Measurements from ENCODE around the gene STK24. TPM values are rescaled to one million over a fixed set of nuclear protein-coding genes. Genes with fewer than 3 reads are reported as not detected.

STK24 gene
- total RNA-seq, 2 donors from 2014 or later: 35.0 to 56.7 TPM

GRCh38 chr13:98512774-98513665, 63.9 kb downstream of the STK24 start:
- DNase-seq (no peak), ATAC-seq (no peak)
- Histone ChIP-seq H3K27me3 (no peaks in the 10 kb centered on the region), H3K4me1 (peaks cover 19% of the 10 kb centered on the region), H3K4me3 (no peak overlapping the region), H3K27ac (no peak overlapping the region), H3K36me3 (replicated peaks in 1 of 2; ENCODE audit: insufficient read depth in 1 of 2, low read depth in 2 of 2) (no peaks in the 10 kb centered on the region), H3K9me3 (no peaks in the 10 kb centered on the region)
- intact Hi-C loops (cut with DNase I): no loop called here
- TF ChIP-seq POLR2A (IDR thresholded peaks at IDR 0.05) (no peak), CTCF (IDR thresholded peaks at IDR 0.05) (no peak)
- 86 to 94% methylated on average over 15 to 18 of the region's 18 CpGs for WGBS, 2 donors

GRCh38 chr13:98511435-98511834, 65.5 kb downstream of the STK24 start:
- no peaks in the 10 kb centered on the region for H3K9me3 ChIP-seq
- H3K27ac ChIP-seq: no peak overlapping the region
- no peak for TF ChIP-seq POLR2A (IDR thresholded peaks at IDR 0.05)
- TF ChIP-seq CTCF (IDR thresholded peaks at IDR 0.05): no peak
- H3K4me1 ChIP-seq: peaks cover 30% of the 10 kb centered on the region
- ATAC-seq: no peak
- intact Hi-C loops (cut with DNase I): no loop called here
- H3K36me3 ChIP-seq (replicated peaks in 1 of 2; ENCODE audit: insufficient read depth in 1 of 2, low read depth in 2 of 2): no peaks in the 10 kb centered on the region
- no peaks in the 10 kb centered on the region for H3K27me3 ChIP-seq
- DNase-seq: no peak
- no peak overlapping the region for H3K4me3 ChIP-seq
- WGBS, 2 donors: 88 to 91% methylated on average over 7 of the region's 7 CpGs

- DNase-seq (no peak), ATAC-seq (no peak)
- Histone ChIP-seq H3K4me3 (no peak overlapping the region), H3K27me3 (no peaks in the 10 kb centered on the region), H3K36me3 (replicated peaks in 1 of 2; ENCODE audit: insufficient read depth in 1 of 2, low read depth in 2 of 2) (no peaks in the 10 kb centered on the region), H3K9me3 (no peaks in the 10 kb centered on the region), H3K4me1 (peaks cover 33% of the 10 kb centered on the region), H3K27ac (peak overlapping the region in 1 of 4 donors; percentile 54)
- TF ChIP-seq CTCF (IDR thresholded peaks at IDR 0.05) (no peak), POLR2A (IDR thresholded peaks at IDR 0.05) (no peak)
- 85 to 93% methylated on average over 6 to 7 of the region's 7 CpGs for WGBS, 2 donors
- intact Hi-C loops (cut with DNase I): no loop called here
Observed at GRCh38 chr13:98510156-98510509, 66.8 kb downstream of the STK24 start.

- DNase-seq (peak in 1 of 4 donors; percentile 57), ATAC-seq (no peak)
- Histone ChIP-seq H3K27ac (peak overlapping the region in 3 of 4 donors; percentile 8 to 54 (median 20)), H3K36me3 (replicated peaks in 1 of 2; ENCODE audit: insufficient read depth in 1 of 2, low read depth in 2 of 2) (no peaks in the 10 kb centered on the region), H3K27me3 (no peaks in the 10 kb centered on the region), H3K9me3 (no peaks in the 10 kb centered on the region), H3K4me3 (no peak overlapping the region), H3K4me1 (peaks cover 40% of the 10 kb centered on the region)
- 79 to 83% methylated on average over 10 of the region's 10 CpGs for WGBS, 2 donors
- TF ChIP-seq CTCF (IDR thresholded peaks at IDR 0.05): no peak
- peak in 1 of 3 donors; percentile 6 for TF ChIP-seq POLR2A (IDR thresholded peaks at IDR 0.05)
- intact Hi-C loops (cut with DNase I): no loop called here
Observed at GRCh38 chr13:98509271-98510155, 67.4 kb downstream of the STK24 start.
